HTERT RPE-1 (cell line): ENCODE results near the gene HFM1.
"Not testable (repeated sequence)": the region's sequence is repeated elsewhere in the genome, so short reads cannot be mapped to it uniquely, and the experiment has no call there.

ENCODE experiments used
- in situ Hi-C: fragments of 300-500 bp; cut with MboI; formaldehyde crosslinking; loops from 4 replicates; pipeline ENCODE4 v1.14.3; 2020; ENCODE audit warnings: low sequenced_read_pairs

HFM1 gene

GRCh38 chr1:91404151-91405012 is at the start of gene HFM1:
Gene HFM1, minus strand, starts transcription at chr1:91404837. Its CDS starts 3,755 bp downstream, at chr1:91401082.
- in situ Hi-C loops = no loop called here

GRCh38 chr1:91454136-91454535 is 49.5 kb upstream of the HFM1 start:
- in situ Hi-C loops = no loop called here

GRCh38 chr1:91450260-91450659 is 45.6 kb upstream of the HFM1 start:
- in situ Hi-C loops = no loop called here

- in situ Hi-C loops = not testable (repeated sequence)
Measured at GRCh38 chr1:91447782-91448181, 43.1 kb upstream of the HFM1 start.

- in situ Hi-C loops = not testable (repeated sequence)
Measured at GRCh38 chr1:91441980-91442379, 37.3 kb upstream of the HFM1 start.

- in situ Hi-C loops = no loop called here
Measured at GRCh38 chr1:91440847-91441246, 36.2 kb upstream of the HFM1 start.

GRCh38 chr1:91439016-91439415 is 34.4 kb upstream of the HFM1 start:
- in situ Hi-C loops = no loop called here

GRCh38 chr1:91428182-91428798 is 23.7 kb upstream of the HFM1 start:
- in situ Hi-C loops = no loop called here

GRCh38 chr1:91427741-91428140 is 23.1 kb upstream of the HFM1 start:
- in situ Hi-C loops = no loop called here

GRCh38 chr1:91422523-91422922 is 17.9 kb upstream of the HFM1 start:
- in situ Hi-C loops = not testable (repeated sequence)

GRCh38 chr1:91412371-91412770 is 7.7 kb upstream of the HFM1 start:
- in situ Hi-C loops = no loop called here

GRCh38 chr1:91406773-91407389 is 2.2 kb upstream of the HFM1 start:
- in situ Hi-C loops = no loop called here

GRCh38 chr1:91402023-91402422 is 2.6 kb downstream of the HFM1 start:
- in situ Hi-C loops = no loop called here

- in situ Hi-C loops = no loop called here
Measured at GRCh38 chr1:91400133-91400725, 4.4 kb downstream of the HFM1 start.

GRCh38 chr1:91398291-91398690 is 6.3 kb downstream of the HFM1 start:
- in situ Hi-C loops = no loop called here

- in situ Hi-C loops = no loop called here
Measured at GRCh38 chr1:91397605-91398004, 7.0 kb downstream of the HFM1 start.

- in situ Hi-C loops = no loop called here
Measured at GRCh38 chr1:91393042-91393441, 11.6 kb downstream of the HFM1 start.

GRCh38 chr1:91386109-91386508 is 18.5 kb downstream of the HFM1 start:
- in situ Hi-C loops = no loop called here

GRCh38 chr1:91383456-91383855 is 21.2 kb downstream of the HFM1 start:
- in situ Hi-C loops = no loop called here

- in situ Hi-C loops = no loop called here
Measured at GRCh38 chr1:91381844-91382243, 22.8 kb downstream of the HFM1 start.

- in situ Hi-C loops = no loop called here
Measured at GRCh38 chr1:91374086-91374485, 30.6 kb downstream of the HFM1 start.

- in situ Hi-C loops = not testable (repeated sequence)
Measured at GRCh38 chr1:91372230-91372629, 32.4 kb downstream of the HFM1 start.
